BJ (cell line): ENCODE data around the gene LZTS2. TPM values are rescaled to one million over a fixed set of nuclear protein-coding genes. Genes with fewer than 3 reads are reported as not detected.

ENCODE experiments used
- CTCF ChIA-PET: fragments of 350-600 bp; formaldehyde crosslinking; extraction: SDS; loops from one replicate; lab custom pipeline; 2021; ENCODE audit warnings: antibody characterized with exemption, inconsistent platforms; lab: Yijun Ruan, JAX
- POLR2A ChIA-PET: fragments of 300-600 bp; sonication (Branson Sonifier 250); formaldehyde crosslinking; extraction: SDS; loops from one replicate; lab custom pipeline; 2021; ENCODE audit warnings: antibody characterized with exemption; lab: Charles Lee
- DNase-seq: peaks from one replicate; pipeline ENCODE4 v3.0.0-alpha.2; 2011; ENCODE audit warnings: low read depth
- H3K27me3 ChIP-seq: 2 replicates; pipeline ENCODE4 v1.6.0; 2011; ENCODE audit warnings: low read length; ENCODE audit not compliant: control insufficient read depth, insufficient read depth
- H3K36me3 ChIP-seq: 2 replicates; pipeline ENCODE4 v1.5.1; 2011; ENCODE audit warnings: low read length; ENCODE audit not compliant: control insufficient read depth, insufficient read depth
- H3K4me3 ChIP-seq: 2 replicates; pipeline ENCODE4 v1.5.1; 2011; ENCODE audit warnings: low read depth, mild to moderate bottlenecking, control low read depth, low read length
- CTCF ChIP-seq: IDR thresholded peaks from 2 replicates; pipeline ENCODE4 v1.5.1; 2011; ENCODE audit warnings: low read depth, mild to moderate bottlenecking, control low read depth, inconsistent platforms, low read length, moderate library complexity; ENCODE audit not compliant: insufficient read depth
- polyA plus RNA-seq: library from polyadenylated mRNA; depleted of rRNA; stranded (reverse); fragments of >200 nt; gene quantifications from 2 replicates; pipeline ENCODE4 v1.2.3, GENCODE V29; 2011

The LZTS2 gene
- polyA plus RNA-seq, 1 experiment: 81.5 TPM

- TF ChIP-seq CTCF: peak; percentile 77
- H3K27me3 ChIP-seq: no peaks in the 10 kb centered on the region
- DNase-seq: peak; percentile 72
- no peak overlapping the region for H3K4me3 ChIP-seq
- POLR2A ChIA-PET: no interaction called here
- H3K36me3 ChIP-seq: peaks cover 1% of the 10 kb centered on the region
- CTCF ChIA-PET: interaction anchor here (0.7 to 7.6 kb wide), 10 partner anchors 14 to 48 kb away, joined by 3 to 479 read pairs (median 4); partner anchors contain the start of genes LZTS2, MRPL43, PDZD7 and SEMA4G
These were observed 13.1 kb downstream of the LZTS2 start for GRCh38 chr10:101012525-101013364.

DNA sequence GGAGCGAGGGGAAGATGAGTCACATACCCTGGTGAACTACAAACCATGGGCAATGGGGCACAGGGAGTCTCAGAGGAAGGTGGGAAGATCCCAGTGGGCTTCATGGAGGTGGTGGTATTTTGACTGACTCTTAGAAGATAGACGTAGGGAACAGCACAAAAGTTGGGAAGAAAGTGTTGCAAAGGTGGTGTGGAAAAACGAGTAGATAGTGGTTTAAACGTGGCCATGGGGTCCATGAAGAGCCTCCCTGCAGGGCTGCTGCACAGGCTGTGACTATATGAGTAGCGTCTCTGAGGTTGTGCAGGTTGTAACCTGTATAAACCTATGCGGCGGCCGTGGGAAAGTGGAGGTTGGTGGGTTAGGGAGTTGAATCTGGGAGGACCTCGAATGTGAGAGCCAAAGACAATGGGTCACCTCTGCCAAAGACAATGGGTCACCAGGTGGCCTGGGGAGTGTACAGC, 13.8 kb downstream of the LZTS2 start:
- ChIA-PET CTCF (interaction anchor here (1.0 to 7.6 kb wide), 8 partner anchors 16 to 119 kb away, joined by 4 to 479 read pairs (median 16); partner anchors contain the start of genes LZTS2, MRPL43, PDZD7 and SFXN3), POLR2A (no interaction called here)
- peaks cover 1% of the 10 kb centered on the region for H3K36me3 ChIP-seq
- H3K27me3 ChIP-seq: no peaks in the 10 kb centered on the region
- no peak for DNase-seq
- no peak for TF ChIP-seq CTCF
- H3K4me3 ChIP-seq: no peak overlapping the region

DNA sequence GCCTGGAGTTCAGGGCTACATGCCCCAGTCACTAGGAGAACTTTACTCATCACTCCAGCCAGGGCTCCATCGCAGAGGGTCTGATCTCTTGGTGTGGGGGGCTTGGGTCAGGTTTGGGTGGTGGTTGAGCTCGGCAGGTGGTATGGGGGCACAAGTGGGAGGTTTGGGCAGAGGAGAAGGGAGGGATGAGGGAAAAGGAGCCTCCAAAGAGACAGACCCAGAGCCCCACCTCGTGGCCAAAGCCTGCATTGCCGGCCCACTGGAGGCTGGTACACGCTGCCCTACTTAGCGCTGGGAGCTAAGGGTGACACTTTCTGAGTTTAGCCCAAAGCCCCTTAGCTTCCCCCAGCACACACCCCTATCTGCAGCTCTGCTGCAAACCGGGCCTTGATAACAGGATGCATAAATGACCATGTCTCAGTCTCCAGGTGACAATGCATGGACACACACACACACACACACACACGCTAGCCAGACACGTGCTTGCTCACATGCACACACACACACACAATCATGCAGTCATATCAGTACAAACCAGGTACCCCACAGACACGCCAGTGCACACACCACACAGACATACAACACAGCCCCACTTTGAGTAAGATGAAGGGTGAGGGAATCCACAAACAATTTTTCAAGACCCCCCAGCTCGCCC, 14.7 kb downstream of the LZTS2 start:
- ChIA-PET POLR2A (no interaction called here), CTCF (interaction anchor here (0.6 to 7.6 kb wide), 30 partner anchors 15 to 774 kb away, joined by 3 to 479 read pairs (median 4); partner anchors contain the start of genes HIF1AN, KAZALD1, LZTS2 and MRPL43)
- DNase-seq: no peak
- Histone ChIP-seq H3K4me3 (no peak overlapping the region), H3K36me3 (no peaks in the 10 kb centered on the region), H3K27me3 (no peaks in the 10 kb centered on the region)
- peak; percentile 98 for TF ChIP-seq CTCF

DNA sequence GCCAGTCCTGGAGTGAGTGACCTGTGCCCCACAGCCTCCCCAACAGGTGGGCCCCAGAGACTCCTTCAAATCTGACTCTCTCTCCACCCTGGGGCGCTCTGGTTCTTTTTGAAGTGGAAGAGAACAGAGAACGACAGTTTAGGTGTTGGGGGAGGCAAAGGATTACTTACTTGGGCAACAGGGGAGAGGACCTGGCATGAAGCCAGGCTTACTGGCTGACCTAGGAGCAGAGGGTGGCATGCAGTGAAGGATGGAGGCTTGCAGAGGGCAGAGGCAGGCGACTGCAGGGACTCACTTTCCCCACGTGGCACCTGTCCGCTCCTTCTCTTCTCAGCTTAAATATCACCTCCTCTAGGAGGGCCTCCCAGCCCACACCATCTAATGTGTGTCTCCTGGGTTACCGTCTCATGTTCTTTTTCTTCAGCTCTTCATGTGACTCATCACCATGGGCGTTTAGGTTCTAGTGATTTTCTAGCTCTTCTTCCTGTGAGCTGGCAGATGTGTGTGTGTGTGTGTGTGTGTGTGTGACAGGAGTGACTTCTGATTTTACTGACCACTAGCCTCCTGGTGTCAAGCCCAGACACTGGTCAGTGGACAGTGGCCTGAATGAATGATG, 15.5 kb downstream of the LZTS2 start:
- Histone ChIP-seq H3K4me3 (no peak overlapping the region), H3K36me3 (no peaks in the 10 kb centered on the region), H3K27me3 (no peaks in the 10 kb centered on the region)
- POLR2A ChIA-PET: interaction anchor here (0.5 kb wide), 1 partner anchor 18 kb away, joined by 3 read pairs; no protein-coding TSS in a partner anchor
- no peak for TF ChIP-seq CTCF
- CTCF ChIA-PET: interaction anchor here (0.7 to 7.6 kb wide), 28 partner anchors 15 to 773 kb away, joined by 3 to 479 read pairs (median 4); partner anchors contain the start of genes HIF1AN, KAZALD1, LZTS2 and MRPL43
- DNase-seq: peak; percentile 42
